Activated CD4-positive, alpha-beta T cell treated with anti-CD3 and anti-CD28 coated beads for 36 hours (primary cell): ENCODE measurements around the gene BSX. TPM values are rescaled to one million over a fixed set of nuclear protein-coding genes. Genes with fewer than 3 reads are reported as not detected.

Experiments used
- ATAC-seq: fragments of 200-7000 bp; cut with Tn5 transposase; one replicate; pipeline ENCODE4 v1.10.0; 2021; ENCODE audit warnings: mild to moderate bottlenecking, moderate library complexity
- CTCF ChIA-PET: fragments of 350-600 bp; sonication (Branson Sonifier 250); formaldehyde crosslinking; loops from one replicate; lab custom pipeline; 2021; ENCODE audit warnings: antibody characterized with exemption; lab: Charles Lee
- POLR2A ChIA-PET: fragments of 350-600 bp; sonication (Branson Sonifier 250); formaldehyde crosslinking; loops from one replicate; lab custom pipeline; 2021; ENCODE audit warnings: antibody characterized with exemption, inconsistent platforms; lab: Charles Lee
- DNase-seq: peaks from one replicate; pipeline ENCODE4 v3.0.0-alpha.2; 2020
- H3K27ac Mint-ChIP-seq: one replicate; pipeline ENCODE4 v1.8.0; 2021; ENCODE audit warnings: mixed read lengths
- H3K27me3 Mint-ChIP-seq: one replicate; pipeline ENCODE4 v1.8.0; 2021; ENCODE audit warnings: mixed read lengths
- H3K36me3 Mint-ChIP-seq: one replicate; pipeline ENCODE4 v1.8.0; 2021; ENCODE audit warnings: low read depth, mixed read lengths
- H3K4me1 Mint-ChIP-seq: one replicate; pipeline ENCODE4 v1.8.0; 2021; ENCODE audit warnings: mixed read lengths
- H3K4me3 Mint-ChIP-seq: one replicate; pipeline ENCODE4 v1.8.0; 2021; ENCODE audit warnings: mild to moderate bottlenecking, moderate library complexity, mixed read lengths
- H3K9me3 Mint-ChIP-seq: one replicate; pipeline ENCODE4 v1.8.0; 2021; ENCODE audit warnings: low read depth, mixed read lengths
- intact Hi-C, 2 experiments: fragments of 100-400 bp; cut with DNase I in 1 of 2; cut with micrococcal nuclease in 1 of 2; formaldehyde crosslinking; loops; one replicate each; pipeline versions ENCODE4 v1.14.2 to v1.15.1; 2022 to 2024; cut with DNase I, micrococcal nuclease
- total RNA-seq, 2 experiments: library from RNA; stranded (reverse); gene quantifications; one replicate each; pipeline ENCODE4 v1.2.3, GENCODE V29; 2021

The BSX gene
- not detected for total RNA-seq

DNA sequence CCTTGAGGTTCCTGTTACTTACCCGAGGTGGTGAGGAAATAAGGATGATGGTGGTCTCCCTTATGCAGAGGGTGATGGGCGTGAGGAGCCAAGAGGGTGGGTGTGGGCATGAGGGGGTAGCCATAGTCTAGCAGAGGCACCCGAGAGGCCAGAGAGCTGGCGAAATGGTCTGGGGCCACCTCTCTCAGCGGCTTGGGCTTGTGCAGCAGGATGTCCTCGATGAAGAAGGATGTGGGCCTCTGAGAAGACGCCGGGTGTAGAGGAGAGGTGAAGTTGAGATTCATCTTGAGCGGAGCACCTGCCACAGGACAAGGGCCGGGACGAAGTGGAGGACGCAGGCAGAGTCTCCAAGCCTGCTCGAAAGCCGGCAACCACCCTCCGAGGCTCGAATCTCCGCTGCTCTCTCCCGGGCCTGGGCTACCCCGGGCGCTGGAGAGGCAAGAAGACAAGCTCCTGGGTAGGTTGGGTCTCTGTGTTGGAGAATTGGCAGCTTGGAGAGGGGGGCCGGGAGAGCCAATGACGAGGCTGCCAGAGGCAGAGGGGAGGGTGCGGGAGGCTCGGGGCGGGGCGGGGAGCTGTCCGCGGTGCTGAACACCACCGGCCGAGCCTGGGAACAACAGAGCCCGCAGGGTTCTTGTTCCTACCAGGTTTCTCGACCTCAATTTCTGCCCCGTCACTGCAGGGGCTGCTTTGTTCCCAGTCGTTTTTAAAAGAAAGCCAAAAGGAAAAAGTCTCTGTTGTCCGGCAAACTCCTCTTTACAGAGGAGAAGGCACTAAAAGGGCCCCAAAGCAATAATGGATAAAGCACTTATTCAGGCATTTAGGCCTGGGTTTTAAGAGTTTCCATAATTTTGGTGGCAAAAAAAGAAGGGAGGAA lies at the start of gene BSX:
TSS of gene BSX (minus strand) at position 447 of the 877 bp plus-strand sequence. CDS start at position 284, 163 bp downstream.
- intact Hi-C loops, result loop anchor here (2.0 to 5.0 kb wide), 2 partner anchors 73 to 99 kb away; partner anchors contain the start of gene JHY (in 1 of the 2)
- Mint-ChIP-seq H3K27ac (no peak within 1 kb of the TSS), H3K4me1 (peaks cover 29% of the 10 kb centered on the region), H3K4me3 (no peak within 1 kb of the TSS), H3K27me3 (peaks cover 79% of the 10 kb centered on the region), H3K9me3 (no peaks in the 10 kb centered on the region), H3K36me3 (peaks cover 2% of the 10 kb centered on the region)
- DNase-seq (peak; percentile 75), ATAC-seq (peak; percentile 74)
- POLR2A ChIA-PET, result no interaction called here
- CTCF ChIA-PET, result interaction anchor here (0.6 to 0.9 kb wide), 2 partner anchors 31 to 131 kb away, joined by 3 read pairs; no protein-coding TSS in a partner anchor

GRCh38 chr11:123030517-123030916 lies 48.9 kb upstream of the BSX start:
- H3K27me3 Mint-ChIP-seq, result no peaks in the 10 kb centered on the region
- intact Hi-C loops, result no loop called here

GRCh38 chr11:123020968-123021367 lies 39.3 kb upstream of the BSX start:
- Mint-ChIP-seq H3K27ac (no peak overlapping the region), H3K27me3 (peaks cover 2% of the 10 kb centered on the region), H3K4me1 (peaks cover 2% of the 10 kb centered on the region), H3K36me3 (no peaks in the 10 kb centered on the region), H3K9me3 (no peaks in the 10 kb centered on the region), H3K4me3 (no peak overlapping the region)
- ChIA-PET POLR2A (interaction anchor here (0.5 to 1.4 kb wide), 3 partner anchors 33 to 159 kb away, joined by 3 to 4 read pairs (median 4); no protein-coding TSS in a partner anchor), CTCF (interaction anchor here (0.6 to 8.0 kb wide), 28 partner anchors 9 to 441 kb away, joined by 3 to 185 read pairs (median 4); no protein-coding TSS in a partner anchor)
- DNase-seq, result peak; percentile 58
- intact Hi-C loops, result loop anchor here in 1 of 2 experiments (2.0 to 5.0 kb wide), 2 partner anchors 110 to 439 kb away; no protein-coding TSS in a partner anchor
- ATAC-seq, result peak; percentile 91

More at GRCh38 chr11:123030517-123030916, 48.9 kb upstream of the BSX start:
- Mint-ChIP-seq H3K9me3 (no peaks in the 10 kb centered on the region), H3K36me3 (no peaks in the 10 kb centered on the region), H3K27ac (no peak overlapping the region), H3K4me1 (no peaks in the 10 kb centered on the region), H3K4me3 (no peak overlapping the region)
- DNase-seq (no peak), ATAC-seq (no peak)
- CTCF ChIA-PET, result interaction anchor here (0.7 to 1.8 kb wide), 8 partner anchors 10 to 307 kb away, joined by 3 to 9 read pairs (median 3); no protein-coding TSS in a partner anchor
- POLR2A ChIA-PET, result no interaction called here

- intact Hi-C loops, result no loop called here
- no peaks in the 10 kb centered on the region for H3K9me3 Mint-ChIP-seq
- ChIA-PET POLR2A (no interaction called here), CTCF (interaction anchor here (8.0 kb wide), 1 partner anchor 154 kb away, joined by 185 read pairs; no protein-coding TSS in a partner anchor)
- no peak overlapping the region for H3K27ac Mint-ChIP-seq
- peaks cover 2% of the 10 kb centered on the region for H3K4me1 Mint-ChIP-seq
- peaks cover 2% of the 10 kb centered on the region for H3K27me3 Mint-ChIP-seq
- DNase-seq, result no peak
- H3K36me3 Mint-ChIP-seq, result no peaks in the 10 kb centered on the region
- no peak overlapping the region for H3K4me3 Mint-ChIP-seq
- ATAC-seq, result no peak
These were observed 37.1 kb upstream of the BSX start for GRCh38 chr11:123018702-123019101.

GRCh38 chr11:123011510-123011909 lies 29.9 kb upstream of the BSX start:
- no peaks in the 10 kb centered on the region for H3K4me1 Mint-ChIP-seq
- no peaks in the 10 kb centered on the region for H3K9me3 Mint-ChIP-seq
- ATAC-seq (no peak), DNase-seq (no peak)
- peaks cover 4% of the 10 kb centered on the region for H3K27me3 Mint-ChIP-seq
- intact Hi-C loops, result no loop called here
- POLR2A ChIA-PET, result no interaction called here
- no peak overlapping the region for H3K4me3 Mint-ChIP-seq
- CTCF ChIA-PET, result interaction anchor here (0.6 to 1.6 kb wide), 4 partner anchors 9 to 144 kb away, joined by 3 to 6 read pairs (median 4); no protein-coding TSS in a partner anchor
- no peaks in the 10 kb centered on the region for H3K36me3 Mint-ChIP-seq
- no peak overlapping the region for H3K27ac Mint-ChIP-seq

- no peak overlapping the region for H3K4me3 Mint-ChIP-seq
These were observed 25.4 kb upstream of the BSX start for GRCh38 chr11:123006860-123007542.

DNA sequence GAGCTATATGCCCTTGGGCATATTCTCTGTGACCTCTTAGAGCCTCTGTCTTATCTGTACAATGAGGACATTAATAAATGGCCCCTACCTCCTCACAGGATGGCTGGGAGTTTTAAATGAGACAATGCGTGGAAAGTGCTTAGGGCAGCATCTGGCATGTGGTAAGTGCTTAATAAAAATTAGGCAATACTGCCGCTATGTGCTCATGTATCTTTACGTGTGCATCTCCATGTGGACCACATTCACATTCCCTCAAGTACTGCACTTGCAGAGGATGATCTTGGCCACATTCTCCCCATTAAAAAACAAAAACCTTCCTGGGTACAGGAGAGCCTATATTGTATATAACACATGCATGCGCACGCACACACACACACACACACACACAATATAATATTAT lies 19.1 kb upstream of the BSX start:
- no peak for ATAC-seq
- Mint-ChIP-seq H3K27me3 (peaks cover 19% of the 10 kb centered on the region), H3K4me3 (no peak overlapping the region), H3K27ac (no peak overlapping the region), H3K9me3 (no peaks in the 10 kb centered on the region), H3K36me3 (no peaks in the 10 kb centered on the region), H3K4me1 (no peaks in the 10 kb centered on the region)
- CTCF ChIA-PET, result interaction anchor here (1.1 to 1.8 kb wide), 2 partner anchors 23 to 28 kb away, joined by 3 to 7 read pairs; no protein-coding TSS in a partner anchor
- POLR2A ChIA-PET, result no interaction called here
- intact Hi-C loops, result no loop called here
- no peak for DNase-seq

More at GRCh38 chr11:123006860-123007542, 25.4 kb upstream of the BSX start:
- DNase-seq (no peak), ATAC-seq (no peak)
- no peaks in the 10 kb centered on the region for H3K9me3 Mint-ChIP-seq
- no peaks in the 10 kb centered on the region for H3K4me1 Mint-ChIP-seq
- H3K27ac Mint-ChIP-seq, result no peak overlapping the region
- H3K36me3 Mint-ChIP-seq, result no peaks in the 10 kb centered on the region
- H3K27me3 Mint-ChIP-seq, result peaks cover 2% of the 10 kb centered on the region
- intact Hi-C loops, result no loop called here
- POLR2A ChIA-PET, result no interaction called here
- CTCF ChIA-PET, result interaction anchor here (0.7 kb wide), 1 partner anchor 127 kb away, joined by 3 read pairs; no protein-coding TSS in a partner anchor

GRCh38 chr11:122998727-122999366 lies 17.2 kb upstream of the BSX start:
- H3K27me3 Mint-ChIP-seq, result peaks cover 29% of the 10 kb centered on the region
- no peak overlapping the region for H3K27ac Mint-ChIP-seq
- no peaks in the 10 kb centered on the region for H3K9me3 Mint-ChIP-seq
- H3K4me1 Mint-ChIP-seq, result no peaks in the 10 kb centered on the region
- ATAC-seq (no peak), DNase-seq (no peak)
- POLR2A ChIA-PET, result no interaction called here
- H3K4me3 Mint-ChIP-seq, result no peak overlapping the region
- CTCF ChIA-PET, result interaction anchor here (0.8 to 1.0 kb wide), 3 partner anchors 23 to 111 kb away, joined by 3 to 5 read pairs (median 3); no protein-coding TSS in a partner anchor
- no peaks in the 10 kb centered on the region for H3K36me3 Mint-ChIP-seq
- intact Hi-C loops, result no loop called here

GRCh38 chr11:122995526-122995925 lies 13.9 kb upstream of the BSX start:
- Mint-ChIP-seq H3K4me3 (no peak overlapping the region), H3K27ac (no peak overlapping the region), H3K36me3 (no peaks in the 10 kb centered on the region), H3K27me3 (peaks cover 34% of the 10 kb centered on the region), H3K9me3 (peaks cover 1% of the 10 kb centered on the region), H3K4me1 (no peaks in the 10 kb centered on the region)
- ChIA-PET CTCF (interaction anchor here (1.1 to 1.4 kb wide), 2 partner anchors 9 to 132 kb away, joined by 3 to 4 read pairs; no protein-coding TSS in a partner anchor), POLR2A (no interaction called here)
- ATAC-seq (no peak), DNase-seq (no peak)
- intact Hi-C loops, result no loop called here

- peak; percentile 27 for DNase-seq
- no peaks in the 10 kb centered on the region for H3K9me3 Mint-ChIP-seq
- no peaks in the 10 kb centered on the region for H3K36me3 Mint-ChIP-seq
- intact Hi-C loops, result loop anchor here in 1 of 2 experiments (5.0 kb wide), 1 partner anchor 102 kb away; the partner anchor contains the start of gene JHY
- H3K4me1 Mint-ChIP-seq, result peaks cover 17% of the 10 kb centered on the region
- H3K4me3 Mint-ChIP-seq, result peak overlapping the region; percentile 72
- ChIA-PET CTCF (interaction anchor here (0.5 to 1.4 kb wide), 3 partner anchors 19 to 278 kb away, joined by 3 to 6 read pairs (median 4); no protein-coding TSS in a partner anchor), POLR2A (no interaction called here)
- H3K27me3 Mint-ChIP-seq, result peaks cover 69% of the 10 kb centered on the region
- no peak overlapping the region for H3K27ac Mint-ChIP-seq
- ATAC-seq, result peak; percentile 39
These were observed 2.8 kb upstream of the BSX start for GRCh38 chr11:122984186-122985011.
